ENCODE data around the gene TLE1. TPM values are rescaled to one million over a fixed set of nuclear protein-coding genes. Genes with fewer than 3 reads are reported as not detected.

The TLE1 gene
- total and polyA plus RNA-seq, 4 experiments from 2014 or later, result 0.49 to 3.8 (median 1.6) TPM

DNA sequence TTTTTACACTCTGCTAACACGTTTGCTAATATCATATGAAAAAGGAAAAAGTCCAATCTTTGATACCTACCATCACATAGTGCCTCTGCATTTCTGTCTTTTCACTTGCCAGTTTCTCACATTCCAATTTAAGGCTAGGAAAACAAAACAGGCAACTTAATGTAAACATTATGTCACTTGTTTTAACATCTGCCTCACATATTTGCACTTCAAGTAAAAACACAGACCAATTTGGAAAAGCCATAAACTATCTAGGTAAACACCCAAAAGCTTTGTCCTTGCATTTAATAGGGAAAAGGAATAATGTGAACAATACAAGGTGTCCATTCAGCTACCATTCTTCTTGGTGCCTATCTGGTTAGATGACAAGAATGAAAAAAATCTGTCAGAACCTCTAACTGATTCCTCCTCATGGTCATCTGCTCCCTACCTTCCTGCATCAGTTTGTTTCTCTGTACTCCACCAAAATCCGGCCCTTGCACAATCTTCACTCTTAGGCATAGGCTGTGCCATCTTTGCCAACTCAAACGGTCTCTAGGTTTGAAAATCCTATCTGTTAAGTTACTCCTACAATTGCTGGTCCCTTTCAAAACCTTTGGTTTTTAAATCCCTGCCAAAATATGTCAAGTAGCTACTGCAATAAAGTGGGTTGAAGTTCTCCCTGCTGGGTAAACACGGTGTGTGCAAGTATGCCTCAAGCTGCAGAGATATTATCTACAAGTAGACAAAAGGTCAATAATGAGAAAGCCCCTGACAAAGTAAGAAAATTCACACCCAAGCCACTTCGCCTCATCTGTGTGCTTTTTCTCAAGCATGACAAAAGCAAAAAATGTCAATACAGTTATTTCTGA lies 3.4 kb downstream of the TLE1 start:
- Histone ChIP-seq H3K36me3 (ENCODE audit: insufficient read depth, low read length) (no peaks in the 10 kb centered on the region), H3K27ac (ENCODE audit: low read depth, low read length) (no peak overlapping the region), H3K9me3 (ENCODE audit: control insufficient read depth in 1 of 2, low read length in 2 of 2) (no peaks in the 10 kb centered on the region), H3K4me1 (ENCODE audit: insufficient read depth, low read length) (peaks cover 10% of the 10 kb centered on the region), H3K4me3 (ENCODE audit: low read length in 2 of 2) (no peak overlapping the region), H3K27me3 (ENCODE audit: insufficient read depth, low read length) (no peaks in the 10 kb centered on the region)
- intact Hi-C loops (cut with micrococcal nuclease), result loop anchor here (2.0 kb wide), 1 partner anchor 163 kb away; no protein-coding TSS in a partner anchor
- no peak overlapping the region for H3K4me3 Mint-ChIP-seq
- peaks cover 0 to 4% (median 0%) of the 10 kb centered on the region in 8 donors for H3K9me3 Mint-ChIP-seq
- no peak overlapping the region for H3K27ac Mint-ChIP-seq
- H3K27me3 Mint-ChIP-seq, result peaks cover 11 to 14% of the 10 kb centered on the region in 2 donors
- DNase-seq, result no peak
- CTCF ChIA-PET (ENCODE audit: partially characterized antibody), result no interaction called here
- H3K4me1 Mint-ChIP-seq, result peaks cover 11 to 25% (median 18%) of the 10 kb centered on the region in 4 donors
- POLR2A ChIA-PET (ENCODE audit: partially characterized antibody), result no interaction called here
- H3K36me3 Mint-ChIP-seq, result peaks cover 0 to 2% of the 10 kb centered on the region in 2 donors

DNA sequence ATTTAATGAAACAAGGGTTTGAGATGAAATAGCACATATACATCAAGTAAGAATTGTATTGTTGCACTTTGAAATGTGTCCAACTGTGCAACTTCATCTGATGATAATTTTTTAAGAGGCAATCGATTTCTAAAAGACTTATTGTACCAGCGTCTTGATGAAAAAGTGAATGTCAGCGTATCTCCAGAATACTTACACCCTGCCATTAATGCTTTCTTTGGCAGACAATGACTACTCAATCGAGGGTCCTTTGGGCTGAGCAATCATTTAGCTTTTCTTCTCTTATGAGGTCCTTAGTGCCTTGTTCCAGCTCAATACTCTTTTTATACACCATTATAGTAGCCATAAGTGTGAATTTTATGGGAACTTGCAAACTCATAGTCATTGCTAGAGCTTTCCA lies 4.7 kb downstream of the TLE1 start:
- Histone ChIP-seq H3K9me3 (ENCODE audit: control insufficient read depth in 1 of 2, low read length in 2 of 2) (no peaks in the 10 kb centered on the region), H3K27ac (ENCODE audit: low read depth, low read length) (no peak overlapping the region), H3K36me3 (ENCODE audit: insufficient read depth, low read length) (no peaks in the 10 kb centered on the region), H3K4me1 (ENCODE audit: insufficient read depth, low read length) (peaks cover 10% of the 10 kb centered on the region), H3K4me3 (ENCODE audit: low read length in 2 of 2) (no peak overlapping the region), H3K27me3 (ENCODE audit: insufficient read depth, low read length) (no peaks in the 10 kb centered on the region)
- Mint-ChIP-seq H3K27me3 (peaks cover 3 to 11% of the 10 kb centered on the region in 2 donors), H3K36me3 (no peaks in the 10 kb centered on the region), H3K4me3 (no peak overlapping the region), H3K4me1 (peaks cover 8 to 14% (median 11%) of the 10 kb centered on the region in 4 donors), H3K9me3 (peaks cover 0 to 4% (median 0%) of the 10 kb centered on the region in 8 donors), H3K27ac (no peak overlapping the region)
- ChIA-PET POLR2A (ENCODE audit: partially characterized antibody) (no interaction called here), CTCF (ENCODE audit: partially characterized antibody) (no interaction called here)
- intact Hi-C loops (cut with micrococcal nuclease), result no loop called here
- no peak for DNase-seq

- Histone ChIP-seq H3K27me3 (ENCODE audit: insufficient read depth, low read length) (no peaks in the 10 kb centered on the region), H3K27ac (ENCODE audit: low read depth, low read length) (no peak overlapping the region), H3K36me3 (ENCODE audit: insufficient read depth, low read length) (no peaks in the 10 kb centered on the region), H3K9me3 (ENCODE audit: control insufficient read depth in 1 of 2, low read length in 2 of 2) (no peaks in the 10 kb centered on the region), H3K4me3 (ENCODE audit: low read length in 2 of 2) (no peak overlapping the region), H3K4me1 (ENCODE audit: insufficient read depth, low read length) (peaks cover 10% of the 10 kb centered on the region)
- Mint-ChIP-seq H3K4me1 (peaks cover 6 to 14% (median 11%) of the 10 kb centered on the region in 4 donors), H3K9me3 (peaks cover 0 to 2% (median 0%) of the 10 kb centered on the region in 8 donors), H3K36me3 (no peaks in the 10 kb centered on the region), H3K27ac (no peak overlapping the region), H3K4me3 (no peak overlapping the region), H3K27me3 (peaks cover 3 to 9% of the 10 kb centered on the region in 2 donors)
- ChIA-PET POLR2A (ENCODE audit: partially characterized antibody) (no interaction called here), CTCF (ENCODE audit: partially characterized antibody) (no interaction called here)
- no peak for DNase-seq
- intact Hi-C loops (cut with micrococcal nuclease), result no loop called here
Measured at GRCh38 chr9:81683704-81684103, 5.6 kb downstream of the TLE1 start.

DNA sequence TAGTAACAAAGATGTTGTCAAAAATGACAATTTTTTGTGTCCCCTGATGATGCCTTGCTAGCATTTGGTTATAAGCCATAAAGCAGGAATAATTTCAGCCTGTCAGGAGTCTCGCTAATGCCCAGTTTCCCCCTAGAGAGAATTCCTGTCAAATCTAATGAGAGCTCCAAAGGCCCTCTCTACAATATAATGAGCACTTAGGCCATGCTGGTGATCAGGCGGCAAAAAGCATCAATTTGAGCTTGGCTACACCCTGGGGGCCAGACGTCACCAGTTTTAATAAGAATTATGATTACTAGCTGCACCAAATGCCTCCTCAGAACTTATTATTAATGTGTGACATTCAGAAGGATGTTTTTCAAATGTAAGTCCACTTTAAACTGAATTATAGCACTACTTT lies 6.1 kb downstream of the TLE1 start:
- peaks cover 0 to 2% (median 0%) of the 10 kb centered on the region in 8 donors for H3K9me3 Mint-ChIP-seq
- H3K27me3 Mint-ChIP-seq, result peaks cover 3 to 9% of the 10 kb centered on the region in 2 donors
- Histone ChIP-seq H3K27me3 (ENCODE audit: insufficient read depth, low read length) (no peaks in the 10 kb centered on the region), H3K4me1 (ENCODE audit: insufficient read depth, low read length) (peaks cover 10% of the 10 kb centered on the region), H3K4me3 (ENCODE audit: low read length in 2 of 2) (no peak overlapping the region), H3K27ac (ENCODE audit: low read depth, low read length) (no peak overlapping the region), H3K9me3 (ENCODE audit: control insufficient read depth in 1 of 2, low read length in 2 of 2) (no peaks in the 10 kb centered on the region), H3K36me3 (ENCODE audit: insufficient read depth, low read length) (no peaks in the 10 kb centered on the region)
- CTCF ChIA-PET (ENCODE audit: partially characterized antibody), result no interaction called here
- intact Hi-C loops (cut with micrococcal nuclease), result no loop called here
- H3K4me1 Mint-ChIP-seq, result peaks cover 6 to 14% (median 11%) of the 10 kb centered on the region in 4 donors
- H3K27ac Mint-ChIP-seq, result no peak overlapping the region
- no peaks in the 10 kb centered on the region for H3K36me3 Mint-ChIP-seq
- POLR2A ChIA-PET (ENCODE audit: partially characterized antibody), result no interaction called here
- DNase-seq, result no peak
- no peak overlapping the region for H3K4me3 Mint-ChIP-seq

DNA sequence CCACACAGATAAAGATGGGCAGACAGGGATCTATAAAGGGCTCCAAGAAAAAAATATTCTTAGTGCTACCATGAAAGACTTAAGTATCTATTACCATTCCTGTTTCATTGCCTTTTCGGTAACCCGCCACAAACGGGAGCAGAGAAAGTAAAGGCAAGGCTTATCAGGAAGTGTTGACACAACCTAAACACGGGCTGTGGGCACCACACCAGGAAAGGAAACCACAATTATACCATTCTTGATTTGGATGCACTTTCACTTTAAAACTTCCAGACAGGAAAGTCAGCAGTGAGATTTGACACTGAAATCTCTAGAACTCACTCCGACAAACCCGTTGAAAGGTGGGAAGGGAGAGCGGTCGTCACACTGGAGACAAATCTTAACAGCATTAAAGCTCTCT lies 6.5 kb downstream of the TLE1 start:
- CTCF ChIA-PET (ENCODE audit: partially characterized antibody), result no interaction called here
- intact Hi-C loops (cut with micrococcal nuclease), result no loop called here
- no peak overlapping the region for H3K27ac Mint-ChIP-seq
- H3K36me3 Mint-ChIP-seq, result no peaks in the 10 kb centered on the region
- Histone ChIP-seq H3K27ac (ENCODE audit: low read depth, low read length) (no peak overlapping the region), H3K4me3 (ENCODE audit: low read length in 2 of 2) (no peak overlapping the region), H3K36me3 (ENCODE audit: insufficient read depth, low read length) (no peaks in the 10 kb centered on the region), H3K9me3 (ENCODE audit: control insufficient read depth in 1 of 2, low read length in 2 of 2) (no peaks in the 10 kb centered on the region), H3K4me1 (ENCODE audit: insufficient read depth, low read length) (peaks cover 10% of the 10 kb centered on the region), H3K27me3 (ENCODE audit: insufficient read depth, low read length) (no peaks in the 10 kb centered on the region)
- peaks cover 6 to 12% (median 11%) of the 10 kb centered on the region in 4 donors for H3K4me1 Mint-ChIP-seq
- DNase-seq, result no peak
- H3K4me3 Mint-ChIP-seq, result peak overlapping the region in 5 of 8 donors; percentile 2 to 65 (median 11)
- peaks cover 3 to 9% of the 10 kb centered on the region in 2 donors for H3K27me3 Mint-ChIP-seq
- POLR2A ChIA-PET (ENCODE audit: partially characterized antibody), result no interaction called here
- peaks cover 0 to 2% (median 0%) of the 10 kb centered on the region in 8 donors for H3K9me3 Mint-ChIP-seq

- ChIA-PET CTCF (ENCODE audit: partially characterized antibody) (interaction anchor here (0.7 kb wide), 1 partner anchor 1052 kb away, joined by 3 read pairs; no protein-coding TSS in a partner anchor), POLR2A (ENCODE audit: partially characterized antibody) (no interaction called here)
- peak overlapping the region in 4 of 8 donors; percentile 2 to 29 (median 8) for H3K4me3 Mint-ChIP-seq
Measured at GRCh38 chr9:81682177-81682576, 7.2 kb downstream of the TLE1 start.

DNA sequence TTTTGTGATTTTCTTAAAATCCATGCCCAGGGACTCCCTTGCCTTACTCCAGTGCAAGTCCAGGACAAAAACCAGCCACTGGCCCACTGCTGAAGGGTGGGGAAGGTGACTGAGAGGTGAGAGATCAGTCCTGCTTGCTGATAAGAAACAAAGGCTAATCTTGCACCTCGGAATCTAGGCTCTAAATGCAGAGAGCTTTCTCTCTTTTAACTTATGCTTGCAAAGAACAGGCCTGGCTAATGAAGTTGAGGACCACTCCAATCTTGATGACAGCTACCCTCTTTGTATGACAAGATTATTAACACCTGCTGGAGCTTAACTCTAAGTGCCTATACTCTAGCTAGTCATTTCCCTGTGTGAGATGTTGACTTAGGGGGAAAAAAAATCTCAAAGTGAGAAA lies 8.8 kb downstream of the TLE1 start:
- Mint-ChIP-seq H3K27ac (no peak overlapping the region), H3K27me3 (peaks cover 0 to 3% of the 10 kb centered on the region in 2 donors), H3K4me1 (peaks cover 4 to 8% (median 6%) of the 10 kb centered on the region in 4 donors), H3K4me3 (no peak overlapping the region), H3K36me3 (no peaks in the 10 kb centered on the region), H3K9me3 (peaks cover 0 to 3% (median 0%) of the 10 kb centered on the region in 8 donors)
- DNase-seq, result no peak
- no peak overlapping the region for H3K4me3 ChIP-seq (ENCODE audit: low read length in 2 of 2)
- POLR2A ChIA-PET (ENCODE audit: partially characterized antibody), result no interaction called here
- H3K4me1 ChIP-seq (ENCODE audit: insufficient read depth, low read length), result peaks cover 6% of the 10 kb centered on the region
- no peaks in the 10 kb centered on the region for H3K36me3 ChIP-seq (ENCODE audit: insufficient read depth, low read length)
- no peaks in the 10 kb centered on the region for H3K9me3 ChIP-seq (ENCODE audit: control insufficient read depth in 1 of 2, low read length in 2 of 2)
- CTCF ChIA-PET (ENCODE audit: partially characterized antibody), result no interaction called here
- H3K27me3 ChIP-seq (ENCODE audit: insufficient read depth, low read length), result no peaks in the 10 kb centered on the region
- H3K27ac ChIP-seq (ENCODE audit: low read depth, low read length), result no peak overlapping the region
- intact Hi-C loops (cut with micrococcal nuclease), result no loop called here

More at GRCh38 chr9:81682177-81682576, 7.2 kb downstream of the TLE1 start:
- H3K36me3 Mint-ChIP-seq, result no peaks in the 10 kb centered on the region
- H3K27me3 Mint-ChIP-seq, result peaks cover 3 to 5% of the 10 kb centered on the region in 2 donors
- H3K9me3 ChIP-seq (ENCODE audit: control insufficient read depth in 1 of 2, low read length in 2 of 2), result no peaks in the 10 kb centered on the region
- H3K4me1 ChIP-seq (ENCODE audit: insufficient read depth, low read length), result peaks cover 10% of the 10 kb centered on the region
- peaks cover 6 to 11% (median 8%) of the 10 kb centered on the region in 4 donors for H3K4me1 Mint-ChIP-seq
- no peaks in the 10 kb centered on the region for H3K36me3 ChIP-seq (ENCODE audit: insufficient read depth, low read length)
- no peaks in the 10 kb centered on the region for H3K27me3 ChIP-seq (ENCODE audit: insufficient read depth, low read length)
- H3K4me3 ChIP-seq (ENCODE audit: low read length in 2 of 2), result no peak overlapping the region
- peaks cover 0 to 2% (median 0%) of the 10 kb centered on the region in 8 donors for H3K9me3 Mint-ChIP-seq
- intact Hi-C loops (cut with micrococcal nuclease), result no loop called here
- no peak overlapping the region for H3K27ac Mint-ChIP-seq
- H3K27ac ChIP-seq (ENCODE audit: low read depth, low read length), result no peak overlapping the region
- DNase-seq, result no peak
